H1 (cell line): ENCODE data around the gene COPS7A. TPM values are rescaled to one million over a fixed set of nuclear protein-coding genes. Genes with fewer than 3 reads are reported as not detected.
A peak's percentile ranks its signal among the peaks of the same experiment; 100 is the strongest.

Experiments
- ASH2L ChIP-seq: fragments of 200-600, 300-600 bp; sonication (generic); IDR thresholded peaks from one replicate; pipeline ENCODE4 v1.7.1; 2017; ENCODE audit warnings: low read length
- BACH1 ChIP-seq: IDR thresholded peaks from 2 replicates; pipeline ENCODE4 v1.6.1; 2012; ENCODE audit warnings: low read length, improper control_type of control experiment
- CREB1 ChIP-seq: IDR thresholded peaks from 2 replicates; pipeline ENCODE4 v1.6.1; 2012; ENCODE audit warnings: inconsistent platforms
- CTBP2 ChIP-seq: IDR thresholded peaks from 2 replicates; pipeline ENCODE4 v1.7.0; 2011; ENCODE audit warnings: borderline replicate concordance, mild to moderate bottlenecking, moderate library complexity, mixed read lengths, low read length; ENCODE audit not compliant: insufficient read depth, insufficient read length
- GABPA ChIP-seq: IDR thresholded peaks from 2 replicates; pipeline ENCODE4 v1.6.1; 2011; ENCODE audit warnings: mild to moderate bottlenecking, low read length, moderate library complexity, borderline replicate concordance; ENCODE audit not compliant: insufficient read depth
- HDAC2 ChIP-seq, 2 experiments: fragments of 300-600 bp in 1 of 2; sonication (generic) in 1 of 2; IDR thresholded peaks; 2 replicates each; pipeline ENCODE4 v1.6.1; 2011 to 2012; ENCODE audit warnings: low read depth in 2 of 2, low read length in 2 of 2, mild to moderate bottlenecking in 2 of 2, moderate library complexity in 2 of 2, borderline replicate concordance in 1 of 2, inconsistent platforms in 1 of 2
- NANOG ChIP-seq: IDR thresholded peaks from 2 replicates; pipeline ENCODE4 v1.6.1; 2011; ENCODE audit warnings: low read length, low read depth, mild to moderate bottlenecking, inconsistent platforms; ENCODE audit not compliant: insufficient read depth, poor library complexity, severe bottlenecking
- POU5F1 ChIP-seq: IDR thresholded peaks from 2 replicates; pipeline ENCODE4 v1.6.1; 2011; ENCODE audit warnings: low read depth, mild to moderate bottlenecking, low read length, moderate library complexity
- RBBP5 ChIP-seq: IDR thresholded peaks from 2 replicates; pipeline ENCODE4 v1.7.1; 2012; ENCODE audit warnings: low read depth, mild to moderate bottlenecking, inconsistent platforms, low read length, moderate library complexity, borderline replicate concordance
- SP1 ChIP-seq: IDR thresholded peaks from 2 replicates; pipeline ENCODE4 v1.6.1; 2011; ENCODE audit warnings: low read depth, low read length
- SRF ChIP-seq: IDR thresholded peaks from 2 replicates; pipeline ENCODE4 v1.6.1; 2011; ENCODE audit warnings: mild to moderate bottlenecking, low read depth, low read length, moderate library complexity
- SUZ12 ChIP-seq: fragments of 200-600 bp; sonication (generic); IDR thresholded peaks from 2 replicates; pipeline ENCODE4 v1.6.1; 2012; ENCODE audit warnings: mild to moderate bottlenecking, inconsistent platforms, low read length, moderate library complexity, mixed read lengths
- ZNF274 ChIP-seq: IDR thresholded peaks from 2 replicates; pipeline ENCODE4 v1.7.0; 2012; ENCODE audit warnings: low read length, borderline replicate concordance; ENCODE audit errors: extremely low read depth
- polyA plus RNA-seq, 7 experiments: library from polyadenylated mRNA; depleted of rRNA in 3 of 7; stranded (reverse) in 5 of 7; unstranded in 2 of 7; fragments of >200 nt in 5 of 7; fragments of 200-250 nt in 2 of 7; gene quantifications; 1 replicate in 5 of 7; 2 replicates in 1 of 7; 4 replicates in 1 of 7; pipeline versions ENCODE4 v1.2.1 to v1.2.3, GENCODE V29; 2011 to 2013; ENCODE audit warnings: missing spikeins in 2 of 7, mixed read lengths in 2 of 7
- total RNA-seq: library from RNA; stranded (reverse); fragmentation: NEBNext Ultra II Directional; extraction: Animal tissue kit (Norgen Biotek cat#: 25700); gene quantifications from 2 replicates; pipeline ENCODE4 v1.2.1, GENCODE V29; 2021

Gene COPS7A
- total and polyA plus RNA-seq, 2 of the 8 experiments (the other 6 are each of a cell fraction or from before 2014, with no cell fraction given), result 44.5 to 95.9 TPM

DNA sequence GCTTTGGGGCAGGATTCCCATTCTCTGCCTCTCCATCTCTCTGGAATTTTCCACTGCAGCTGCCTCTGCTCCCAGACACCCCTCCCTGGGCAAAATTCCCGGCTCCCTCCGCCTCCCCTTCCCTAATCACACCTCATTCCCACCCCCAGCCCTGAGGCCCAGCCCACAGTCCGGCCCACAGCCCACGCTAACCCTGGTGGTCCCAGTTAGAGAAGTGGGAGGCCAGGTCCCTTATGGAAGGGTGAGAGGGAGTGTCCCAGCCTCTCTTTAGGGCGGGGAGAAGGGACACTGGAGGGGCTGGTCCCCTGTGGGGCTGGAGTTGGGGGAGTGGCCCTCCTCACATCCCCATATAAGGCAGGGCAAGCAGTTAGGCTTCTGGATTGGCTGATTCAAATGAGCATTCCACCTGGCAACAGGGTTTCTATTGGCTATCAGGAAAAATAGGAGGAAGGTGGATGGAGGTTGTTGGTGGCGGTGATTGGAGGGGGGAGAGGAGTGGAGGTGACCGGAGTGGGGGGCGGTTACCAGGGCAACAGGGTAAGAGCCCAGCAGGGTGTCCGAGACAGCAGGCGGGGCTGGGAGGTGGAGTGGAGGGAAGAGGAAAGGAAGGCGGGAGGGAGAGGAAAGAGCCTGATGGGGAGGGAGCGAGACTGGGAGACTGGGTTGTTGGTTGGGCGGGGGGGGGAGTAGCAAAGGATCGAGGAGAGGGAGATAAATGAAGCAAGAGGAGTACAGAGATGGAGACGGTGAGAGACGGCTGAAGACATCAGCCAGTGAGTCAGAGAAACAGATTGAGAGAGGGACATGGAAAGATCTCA is 40.4 kb downstream of the COPS7A start (continued):
- TF ChIP-seq CTBP2, result peak; percentile 75
- no peak for TF ChIP-seq GABPA
- TF ChIP-seq CREB1, result peak; percentile 47; the same call in 1 of the 2 replicates
- peak; percentile 68 to 98 for TF ChIP-seq HDAC2 (IDR thresholded peaks at IDR 0.05; ENCODE audit: borderline replicate concordance in 1 of 2, low read depth in 2 of 2, low read length in 2 of 2)
- peak; percentile 62 for TF ChIP-seq ASH2L
- TF ChIP-seq RBBP5, result no peak
- peak; percentile 100 for TF ChIP-seq SRF
- TF ChIP-seq ZNF274, result no peak
- TF ChIP-seq SUZ12, result peak; percentile 47; the same call in 1 of the 2 replicates
- no peak for TF ChIP-seq NANOG
- TF ChIP-seq SP1, result peak; percentile 93
- peak; percentile 87 for TF ChIP-seq BACH1
- peak; percentile 24; the same call in 1 of the 2 replicates for TF ChIP-seq POU5F1
